ENCODE data around the gene MICAL3. TPM values are rescaled to one million over a fixed set of nuclear protein-coding genes. Genes with fewer than 3 reads are reported as not detected.

The MICAL3 gene
- total and polyA plus RNA-seq, 2 experiments from 2014 or later = 27.3 to 76.9 TPM

DNA sequence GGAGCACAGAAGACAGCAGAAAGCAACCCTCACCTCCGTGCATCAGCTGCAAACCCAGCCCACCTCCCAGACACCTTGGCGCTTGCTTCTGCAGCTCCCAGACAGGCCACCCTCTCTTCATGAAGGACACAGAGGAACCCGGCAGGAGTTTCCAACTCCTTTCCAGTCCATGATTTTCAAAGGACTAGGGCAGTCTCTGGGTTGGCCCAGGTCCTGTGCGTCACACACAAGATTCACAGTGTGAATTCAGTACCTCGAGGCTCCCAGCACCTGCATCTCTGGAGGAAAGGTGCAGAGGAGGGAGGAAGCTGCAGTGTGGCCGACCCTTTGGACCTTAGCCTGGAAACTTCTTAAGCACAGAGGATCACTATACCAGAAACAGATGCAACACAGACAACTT is 189.1 kb downstream of the MICAL3 start:
- peaks cover 7% of the 10 kb centered on the region for H3K36me3 ChIP-seq
- no peaks in the 10 kb centered on the region for H3K9me3 ChIP-seq (ENCODE audit: low read depth)
- no peak overlapping the region for H3K4me3 ChIP-seq
- H3K27ac ChIP-seq = peak overlapping the region; percentile 92
- no peaks in the 10 kb centered on the region for H3K27me3 ChIP-seq
- TF ChIP-seq, protein P1, sequence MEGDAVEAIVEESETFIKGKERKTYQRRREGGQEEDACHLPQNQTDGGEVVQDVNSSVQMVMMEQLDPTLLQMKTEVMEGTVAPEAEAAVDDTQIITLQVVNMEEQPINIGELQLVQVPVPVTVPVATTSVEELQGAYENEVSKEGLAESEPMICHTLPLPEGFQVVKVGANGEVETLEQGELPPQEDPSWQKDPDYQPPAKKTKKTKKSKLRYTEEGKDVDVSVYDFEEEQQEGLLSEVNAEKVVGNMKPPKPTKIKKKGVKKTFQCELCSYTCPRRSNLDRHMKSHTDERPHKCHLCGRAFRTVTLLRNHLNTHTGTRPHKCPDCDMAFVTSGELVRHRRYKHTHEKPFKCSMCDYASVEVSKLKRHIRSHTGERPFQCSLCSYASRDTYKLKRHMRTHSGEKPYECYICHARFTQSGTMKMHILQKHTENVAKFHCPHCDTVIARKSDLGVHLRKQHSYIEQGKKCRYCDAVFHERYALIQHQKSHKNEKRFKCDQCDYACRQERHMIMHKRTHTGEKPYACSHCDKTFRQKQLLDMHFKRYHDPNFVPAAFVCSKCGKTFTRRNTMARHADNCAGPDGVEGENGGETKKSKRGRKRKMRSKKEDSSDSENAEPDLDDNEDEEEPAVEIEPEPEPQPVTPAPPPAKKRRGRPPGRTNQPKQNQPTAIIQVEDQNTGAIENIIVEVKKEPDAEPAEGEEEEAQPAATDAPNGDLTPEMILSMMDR (IDR thresholded peaks at IDR 0.05; ENCODE audit: low read depth, low read length) = no peak
- no peak for DNase-seq (ENCODE audit: low read depth in 1 of 2, low spot score in 1 of 2)
- H3K4me1 ChIP-seq (ENCODE audit: low read depth) = peaks cover 23% of the 10 kb centered on the region

DNA sequence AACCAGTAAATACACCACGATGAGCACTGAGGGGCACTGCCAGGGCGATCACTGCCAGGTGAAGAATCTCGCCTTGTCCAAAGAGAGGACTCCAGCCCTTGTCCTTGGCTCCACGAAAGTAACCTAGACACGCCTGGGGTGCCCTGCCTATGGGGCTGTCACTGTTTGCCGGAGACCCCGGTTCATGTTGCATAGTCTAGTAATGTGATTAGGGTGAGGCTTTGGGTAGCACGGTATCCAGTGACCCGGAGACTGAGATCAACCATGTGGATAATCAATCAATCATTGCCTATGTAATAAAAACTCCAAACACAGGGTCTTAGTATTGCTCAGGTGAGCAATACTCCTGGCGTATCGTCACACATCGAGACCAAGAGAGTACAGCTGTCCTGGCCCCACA is 190.9 kb downstream of the MICAL3 start:
- H3K27ac ChIP-seq = no peak overlapping the region
- peaks cover 8% of the 10 kb centered on the region for H3K36me3 ChIP-seq
- H3K27me3 ChIP-seq = no peaks in the 10 kb centered on the region
- no peak overlapping the region for H3K4me3 ChIP-seq
- TF ChIP-seq, protein P1 (IDR thresholded peaks at IDR 0.05; ENCODE audit: low read depth, low read length) = no peak
- H3K4me1 ChIP-seq (ENCODE audit: low read depth) = peaks cover 23% of the 10 kb centered on the region
- no peaks in the 10 kb centered on the region for H3K9me3 ChIP-seq (ENCODE audit: low read depth)
- DNase-seq (ENCODE audit: low read depth in 1 of 2, low spot score in 1 of 2) = no peak

DNA sequence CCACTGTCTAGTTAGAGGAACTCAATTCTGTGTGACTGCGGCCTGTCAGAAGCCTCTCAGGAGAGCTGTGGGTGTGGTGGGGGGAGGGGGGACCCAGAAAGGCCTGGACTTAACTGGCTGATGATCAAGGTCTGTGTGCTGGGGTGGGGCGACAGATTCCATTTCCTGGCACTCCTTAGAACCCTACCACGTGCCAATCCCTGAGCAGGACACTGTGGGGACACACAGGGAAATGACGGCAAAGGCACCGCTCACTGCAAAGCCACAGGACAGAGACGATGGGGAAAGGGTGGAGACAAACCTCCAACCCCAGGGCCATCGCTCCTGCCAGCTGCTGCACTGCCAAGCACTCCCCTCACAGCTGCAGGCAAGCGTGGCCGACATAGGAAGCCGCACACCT is 191.7 kb downstream of the MICAL3 start:
- TF ChIP-seq, protein P1 (IDR thresholded peaks at IDR 0.05; ENCODE audit: low read depth, low read length) = no peak
- Histone ChIP-seq H3K27ac (no peak overlapping the region), H3K4me3 (no peak overlapping the region), H3K9me3 (ENCODE audit: low read depth) (no peaks in the 10 kb centered on the region), H3K27me3 (no peaks in the 10 kb centered on the region), H3K36me3 (peaks cover 7% of the 10 kb centered on the region), H3K4me1 (ENCODE audit: low read depth) (peaks cover 23% of the 10 kb centered on the region)
- no peak for DNase-seq (ENCODE audit: low read depth in 1 of 2, low spot score in 1 of 2)

DNA sequence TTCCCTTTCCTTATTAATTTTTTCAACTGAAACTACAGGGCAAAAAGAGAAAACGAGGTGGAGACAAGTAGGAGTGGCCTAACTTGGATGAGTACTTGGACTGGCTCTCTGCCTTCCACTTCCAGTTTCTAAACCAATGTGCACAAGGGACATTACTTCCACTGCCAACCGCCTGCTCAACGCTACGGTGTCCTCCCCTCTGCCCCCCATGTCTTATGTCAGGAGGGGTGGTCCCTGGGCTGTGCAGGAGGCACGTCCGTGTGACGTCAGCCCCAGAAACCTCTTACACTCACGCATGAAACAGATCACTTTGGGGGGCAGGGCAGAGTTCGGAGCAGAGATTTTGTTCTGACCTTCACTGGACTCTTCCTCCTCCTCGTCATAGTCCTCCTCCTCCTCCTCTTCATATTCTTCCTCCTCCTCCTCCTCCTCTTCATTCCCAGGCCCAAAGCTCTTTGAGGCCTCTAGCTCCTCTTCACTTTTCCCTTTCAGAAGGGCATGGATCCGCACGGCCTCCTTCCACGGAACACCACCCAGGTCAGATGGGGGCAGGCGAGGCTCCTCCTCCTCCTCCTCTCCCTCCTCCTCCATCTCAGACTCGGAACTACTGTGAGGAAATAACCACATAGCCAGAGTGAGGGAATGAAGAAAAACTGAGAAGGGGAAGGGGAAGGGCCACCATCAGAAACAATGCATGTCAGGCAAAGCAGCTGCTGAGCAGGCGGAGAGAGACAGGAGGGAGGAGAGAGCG is 192.7 kb downstream of the MICAL3 start:
- Histone ChIP-seq H3K36me3 (peaks cover 13% of the 10 kb centered on the region), H3K9me3 (ENCODE audit: low read depth) (no peaks in the 10 kb centered on the region), H3K4me3 (no peak overlapping the region), H3K27ac (no peak overlapping the region), H3K4me1 (ENCODE audit: low read depth) (peaks cover 16% of the 10 kb centered on the region), H3K27me3 (no peaks in the 10 kb centered on the region)
- TF ChIP-seq, protein P1 (IDR thresholded peaks at IDR 0.05; ENCODE audit: low read depth, low read length) = no peak
- DNase-seq (ENCODE audit: low read depth in 1 of 2, low spot score in 1 of 2) = no peak

DNA sequence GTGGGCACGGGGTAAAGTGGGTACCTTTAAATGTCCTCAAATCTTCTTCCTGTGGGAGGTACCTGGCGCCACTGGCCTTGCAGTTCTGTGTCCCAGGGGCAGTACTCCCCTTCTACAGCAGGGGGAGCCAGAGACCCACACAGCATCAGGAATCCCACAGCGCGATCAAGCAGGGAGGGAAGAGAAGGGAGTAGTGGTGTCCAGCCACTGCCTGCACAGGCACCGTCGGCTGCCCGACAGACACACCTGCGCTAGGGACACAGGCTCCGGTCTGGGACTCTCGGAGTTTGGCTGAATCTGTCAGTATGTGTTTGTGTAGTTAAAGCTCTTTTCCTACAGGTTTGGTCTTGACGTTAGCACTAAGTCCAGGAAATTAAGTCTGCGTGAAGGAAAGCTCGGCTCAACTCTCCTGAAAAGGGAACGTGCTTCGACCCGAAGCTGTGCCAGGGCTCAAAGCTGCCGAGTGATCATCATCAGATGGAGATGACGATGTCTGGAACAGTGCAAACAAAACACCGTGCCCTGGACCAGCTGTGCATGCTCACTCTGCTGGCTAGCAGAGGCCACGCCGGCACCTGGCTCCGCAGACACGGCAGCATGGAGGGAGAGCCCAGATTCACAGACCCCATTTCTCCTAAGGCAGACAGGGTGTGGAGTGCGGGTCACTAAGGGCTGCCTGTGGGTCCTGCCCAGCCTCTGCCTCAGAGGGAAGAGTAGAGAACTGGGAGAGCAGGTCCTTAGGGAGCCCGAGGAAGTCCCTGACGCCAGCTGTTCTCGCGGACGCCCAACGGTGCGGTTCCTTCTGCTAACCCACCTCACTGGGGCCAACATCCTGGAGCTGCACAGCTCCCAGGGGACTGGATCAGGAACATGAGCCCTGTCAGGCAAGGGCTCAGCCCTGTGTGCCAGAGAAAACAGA is 194.1 kb downstream of the MICAL3 start:
- Histone ChIP-seq H3K36me3 (peaks cover 13% of the 10 kb centered on the region), H3K27me3 (no peaks in the 10 kb centered on the region), H3K9me3 (ENCODE audit: low read depth) (no peaks in the 10 kb centered on the region), H3K4me1 (ENCODE audit: low read depth) (peaks cover 2% of the 10 kb centered on the region), H3K4me3 (no peak overlapping the region), H3K27ac (no peak overlapping the region)
- TF ChIP-seq, protein P1 (IDR thresholded peaks at IDR 0.05; ENCODE audit: low read depth, low read length) = peak; percentile 99
- peak; percentile 84 to 86 for DNase-seq (ENCODE audit: low read depth in 1 of 2, low spot score in 1 of 2)
